GM18861 (cell line): Measurements from ENCODE around the gene MAP4K4.
A peak's percentile ranks its signal among the peaks of the same experiment; 100 is the strongest.

Source experiments
- ATAC-seq: cut with Tn5 transposase; IDR thresholded peaks from one replicate; pipeline ENCODE4 v1.9.1; 2021; ENCODE audit not compliant: unreplicated experiment

The MAP4K4 gene

GRCh38 chr2:101692041-101692440, 5.5 kb upstream of the MAP4K4 start:
- ATAC-seq, result no peak

DNA sequence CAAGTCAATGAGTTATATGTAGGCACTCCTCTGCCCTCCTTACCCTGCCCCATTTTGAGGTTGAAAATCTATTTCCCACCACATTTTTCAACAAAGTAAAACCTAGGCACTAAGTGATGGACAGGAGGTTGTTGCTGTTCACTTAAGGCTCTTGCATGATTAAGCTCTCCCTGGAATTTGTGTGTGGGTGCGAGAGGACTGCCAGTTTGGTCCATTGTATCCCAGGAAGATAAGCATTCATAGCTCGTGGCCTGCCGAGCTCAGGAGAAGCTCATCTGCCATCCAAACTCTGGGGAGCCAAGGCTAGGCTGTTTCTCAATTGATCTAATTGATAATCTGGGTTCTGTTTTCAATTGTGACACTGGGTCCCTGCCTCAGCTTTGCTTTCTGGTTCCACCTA, 4.7 kb upstream of the MAP4K4 start:
- ATAC-seq, result no peak

- no peak for ATAC-seq
Observed at GRCh38 chr2:101693991-101694588, 3.4 kb upstream of the MAP4K4 start.

DNA sequence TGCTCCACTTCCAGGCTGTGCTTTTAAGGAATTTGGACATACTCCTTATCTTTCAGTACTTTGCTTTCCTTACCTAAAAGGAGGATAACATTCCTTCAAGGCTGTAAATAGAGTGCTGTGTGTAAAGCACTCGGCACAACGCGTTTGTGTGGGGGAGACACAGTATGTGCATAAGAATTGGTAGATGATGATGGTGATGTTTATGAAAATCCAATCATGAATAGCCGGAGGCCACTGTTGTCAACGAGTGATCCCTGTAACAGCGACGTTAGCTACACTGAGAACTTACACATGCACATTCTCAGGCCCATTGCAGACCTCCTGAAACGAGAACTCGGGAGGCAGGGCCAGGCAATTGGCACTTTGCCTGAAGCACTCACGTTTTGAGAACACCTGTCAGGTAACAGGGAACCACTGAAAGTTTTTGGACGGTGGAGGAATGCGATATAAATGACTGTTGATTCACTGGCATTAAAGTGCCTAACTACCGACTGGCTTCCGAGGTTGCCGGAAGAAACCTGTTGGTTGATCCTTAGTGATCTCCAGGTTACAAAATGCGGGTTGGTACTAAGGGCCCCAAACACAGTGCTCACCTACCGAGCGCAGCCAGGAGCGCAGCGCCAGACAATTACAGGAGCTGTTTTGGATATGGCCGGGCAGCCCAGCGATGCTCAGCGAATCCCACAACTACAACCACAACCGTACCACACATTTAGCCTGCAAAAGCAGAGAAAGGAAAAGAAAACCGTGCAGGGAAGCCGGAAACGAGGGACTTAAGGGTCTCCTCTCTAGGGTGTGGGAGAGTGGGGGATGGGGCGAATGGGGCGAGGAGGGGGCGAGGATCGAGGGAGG, 1.0 kb upstream of the MAP4K4 start:
- no peak for ATAC-seq

DNA sequence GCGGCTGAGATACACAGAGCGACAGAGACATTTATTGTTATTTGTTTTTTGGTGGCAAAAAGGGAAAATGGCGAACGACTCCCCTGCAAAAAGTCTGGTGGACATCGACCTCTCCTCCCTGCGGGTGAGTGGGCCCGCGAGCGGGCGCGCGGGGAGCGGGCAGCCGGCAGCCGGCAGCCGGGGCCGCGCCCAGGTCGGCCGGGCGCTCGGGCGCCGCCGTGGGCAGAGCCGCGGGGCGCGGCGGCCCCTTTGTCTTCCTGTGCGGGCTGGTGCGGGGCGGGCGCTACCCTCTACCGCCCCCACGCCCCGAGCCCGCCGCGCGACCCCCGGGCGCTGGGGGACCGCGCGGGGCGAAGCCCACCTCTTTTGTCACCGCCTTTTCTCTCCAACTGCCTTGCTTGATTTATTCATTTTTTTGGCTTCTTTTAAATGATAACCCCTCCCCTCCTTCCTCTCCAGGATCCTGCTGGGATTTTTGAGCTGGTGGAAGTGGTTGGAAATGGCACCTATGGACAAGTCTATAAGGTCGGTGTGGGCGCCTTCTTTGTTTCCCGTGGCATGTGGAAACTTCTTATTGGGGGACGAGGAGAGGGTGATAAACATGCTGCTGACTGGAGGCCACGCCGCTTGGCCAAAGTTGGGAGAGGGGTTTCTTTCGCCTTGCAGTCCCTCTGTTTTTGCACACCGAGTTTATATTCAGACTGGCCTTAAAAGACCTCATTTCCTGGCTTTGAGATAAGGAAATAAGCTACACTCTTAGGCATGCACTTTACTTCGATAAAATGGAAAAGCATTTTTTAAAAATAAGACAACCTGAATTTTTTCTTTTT, 722 bp downstream of the MAP4K4 start:
- ATAC-seq, result no peak

DNA sequence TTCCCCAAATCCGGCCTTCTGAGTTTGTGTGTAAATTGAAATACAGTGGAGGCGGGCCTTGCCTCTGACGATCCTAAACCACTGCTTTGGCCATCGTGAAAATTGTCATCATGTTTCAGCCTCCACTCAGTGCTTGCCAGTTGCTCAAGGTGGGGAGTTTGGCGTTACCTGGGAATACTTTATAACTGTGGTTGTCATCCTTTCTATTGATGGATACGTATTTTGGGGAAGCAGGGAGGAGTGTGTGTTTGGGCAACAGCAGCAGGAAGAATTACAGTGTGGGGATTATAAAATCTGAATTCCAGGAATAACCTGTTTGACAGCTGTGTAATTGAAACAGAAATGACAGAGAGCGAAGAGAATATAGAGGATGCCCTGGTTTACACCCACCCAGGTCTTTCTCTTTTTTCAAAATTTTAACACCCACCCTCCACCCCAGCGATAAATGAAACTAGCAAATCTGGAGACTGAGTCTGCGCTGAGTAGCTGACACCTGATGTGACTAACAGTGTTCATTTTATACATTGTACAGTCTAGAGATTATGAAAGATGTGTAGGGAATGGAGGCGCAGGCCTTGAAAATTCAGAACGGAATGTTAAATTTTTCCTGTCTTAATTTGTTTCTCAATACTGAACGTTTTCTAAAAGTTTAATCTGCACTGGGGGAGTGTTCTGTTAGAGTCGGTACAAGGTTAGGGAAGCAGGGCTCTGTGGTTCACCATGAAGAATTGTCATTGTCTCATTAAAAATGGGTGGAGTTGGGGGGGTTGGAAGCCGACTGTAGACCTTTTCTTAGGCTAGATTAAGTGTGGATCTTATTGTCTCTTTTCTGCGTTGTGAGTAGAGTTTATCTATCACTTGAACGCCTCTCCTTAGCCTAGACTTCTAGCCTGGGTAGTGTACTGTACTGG, 1.6 kb downstream of the MAP4K4 start:
- no peak for ATAC-seq

DNA sequence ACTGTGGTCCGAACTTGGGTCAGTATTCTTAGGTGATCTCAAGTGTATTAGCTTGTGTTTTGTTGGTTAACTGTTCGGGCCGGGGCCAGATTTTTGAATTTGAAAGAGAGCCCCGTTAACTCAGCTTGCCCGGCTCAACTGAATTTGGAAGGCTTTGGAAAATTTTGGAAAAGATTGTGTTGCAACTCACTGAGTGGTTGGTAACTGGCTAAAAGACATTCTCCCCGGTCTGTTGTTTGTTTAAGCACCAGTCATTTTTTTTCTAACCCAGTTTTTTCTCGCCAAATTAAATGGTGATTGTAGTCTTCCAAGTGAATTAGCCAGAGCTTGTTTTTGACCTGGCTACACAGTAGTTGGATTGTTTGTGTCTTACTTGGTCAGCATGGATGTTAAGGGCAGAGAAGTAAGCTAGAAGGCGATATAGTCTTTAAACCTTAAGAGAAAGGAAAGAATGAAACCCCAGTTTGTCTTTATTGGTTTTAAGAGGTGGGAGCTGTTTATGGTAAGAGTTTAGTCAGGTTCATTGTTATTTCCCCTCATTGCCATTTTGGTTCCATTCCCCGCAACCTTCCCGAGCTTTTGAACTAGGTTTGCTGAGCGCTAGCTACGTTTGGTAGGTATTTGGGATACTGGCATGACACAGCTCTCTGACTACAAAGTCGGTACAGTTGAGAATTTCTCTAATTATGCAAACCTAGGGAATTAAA, 2.4 kb downstream of the MAP4K4 start:
- no peak for ATAC-seq

DNA sequence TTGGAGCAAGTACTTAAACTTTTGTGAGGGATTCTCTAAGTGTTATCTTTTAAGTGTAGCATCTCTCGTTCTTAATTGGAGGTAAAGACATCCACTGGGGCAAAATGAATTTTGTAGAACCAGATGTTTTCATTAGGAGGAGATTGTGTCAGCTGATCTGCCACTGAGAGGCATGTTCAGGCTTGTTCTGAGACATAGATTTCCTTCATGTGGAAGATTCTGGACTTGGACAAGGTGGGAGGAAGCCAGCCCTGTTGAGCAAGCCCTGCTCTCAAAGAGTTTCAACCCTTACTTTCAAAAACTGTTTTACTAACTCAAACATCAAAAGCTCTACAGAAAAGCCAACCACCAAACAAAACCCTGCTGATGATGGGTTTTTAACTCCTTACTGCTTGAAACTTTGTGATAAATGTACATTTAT, 6.5 kb downstream of the MAP4K4 start:
- ATAC-seq, result no peak

- ATAC-seq, result no peak
Observed at GRCh38 chr2:101704816-101705578, 7.5 kb downstream of the MAP4K4 start.

DNA sequence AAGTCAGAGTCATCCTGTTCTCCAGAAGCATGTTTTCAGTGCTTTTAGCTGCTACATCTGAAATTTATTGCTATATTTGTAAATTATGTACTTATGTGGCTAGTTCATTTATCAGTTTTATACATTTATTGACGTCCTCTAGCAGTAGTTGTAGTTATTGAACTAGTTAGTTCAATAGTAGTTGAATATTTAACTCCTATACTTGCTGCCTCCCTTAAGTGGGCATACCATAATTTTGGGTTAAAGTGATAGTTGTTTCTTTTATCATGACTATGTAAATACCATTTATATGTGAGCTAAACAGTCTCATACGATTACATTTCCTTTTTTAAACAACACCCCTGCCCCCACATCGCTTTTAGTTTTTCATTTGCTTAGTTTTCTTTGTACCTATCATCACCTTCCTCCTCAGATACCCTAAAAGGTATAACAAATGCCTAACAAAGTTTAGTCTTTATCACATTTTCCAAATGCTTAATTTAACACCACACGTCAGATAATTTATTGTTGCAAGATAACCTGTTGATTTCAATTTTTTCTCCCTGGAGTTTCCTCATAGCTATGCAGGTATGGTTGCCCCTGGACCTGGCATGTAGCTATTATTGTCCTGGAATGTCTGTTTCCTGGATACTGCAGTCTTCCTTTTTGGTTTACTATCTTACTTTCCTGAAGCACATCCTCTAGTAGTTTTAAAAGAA, 8.8 kb downstream of the MAP4K4 start:
- no peak for ATAC-seq

DNA sequence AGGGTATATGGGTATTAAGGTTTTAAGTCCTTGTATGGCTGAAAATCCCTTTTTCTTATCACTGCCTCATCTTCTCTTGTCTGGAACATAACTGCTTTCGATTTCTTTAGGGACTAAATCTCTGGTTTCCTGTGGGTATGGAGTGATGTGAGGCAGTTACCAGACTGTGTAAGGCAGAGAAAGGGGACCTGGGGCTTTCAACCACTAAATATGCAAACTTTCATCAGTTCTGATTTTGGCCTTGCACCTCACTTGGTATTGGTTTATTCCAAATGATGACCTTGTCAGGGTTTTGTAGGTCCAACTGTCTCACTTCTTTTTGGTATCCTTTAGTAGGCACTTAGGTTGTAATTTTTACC, 9.3 kb downstream of the MAP4K4 start:
- ATAC-seq, result peak; percentile 55

DNA sequence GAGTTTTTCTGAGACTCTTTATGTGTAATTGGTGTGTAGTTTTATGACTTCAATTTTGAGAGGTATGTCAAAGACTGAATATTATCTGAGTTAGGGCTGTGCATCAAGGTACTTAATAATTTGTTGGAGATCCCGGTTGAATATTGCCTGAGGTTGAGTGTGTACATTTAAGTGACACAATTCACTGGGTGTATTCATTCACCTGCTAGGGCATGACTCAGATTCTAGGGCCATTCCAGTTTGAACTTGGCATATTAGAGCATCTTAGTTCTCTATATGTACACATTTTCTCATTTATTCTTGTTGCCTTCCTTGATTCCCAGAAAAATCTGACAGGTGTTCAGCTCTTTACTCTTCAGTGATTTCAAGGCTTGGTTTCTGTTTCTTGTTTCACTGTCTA, 12.5 kb downstream of the MAP4K4 start:
- ATAC-seq, result no peak

GRCh38 chr2:101710471-101711318, 13.2 kb downstream of the MAP4K4 start:
- peak; percentile 64 for ATAC-seq

- no peak for ATAC-seq
Observed at GRCh38 chr2:101714118-101714517, 16.6 kb downstream of the MAP4K4 start.

DNA sequence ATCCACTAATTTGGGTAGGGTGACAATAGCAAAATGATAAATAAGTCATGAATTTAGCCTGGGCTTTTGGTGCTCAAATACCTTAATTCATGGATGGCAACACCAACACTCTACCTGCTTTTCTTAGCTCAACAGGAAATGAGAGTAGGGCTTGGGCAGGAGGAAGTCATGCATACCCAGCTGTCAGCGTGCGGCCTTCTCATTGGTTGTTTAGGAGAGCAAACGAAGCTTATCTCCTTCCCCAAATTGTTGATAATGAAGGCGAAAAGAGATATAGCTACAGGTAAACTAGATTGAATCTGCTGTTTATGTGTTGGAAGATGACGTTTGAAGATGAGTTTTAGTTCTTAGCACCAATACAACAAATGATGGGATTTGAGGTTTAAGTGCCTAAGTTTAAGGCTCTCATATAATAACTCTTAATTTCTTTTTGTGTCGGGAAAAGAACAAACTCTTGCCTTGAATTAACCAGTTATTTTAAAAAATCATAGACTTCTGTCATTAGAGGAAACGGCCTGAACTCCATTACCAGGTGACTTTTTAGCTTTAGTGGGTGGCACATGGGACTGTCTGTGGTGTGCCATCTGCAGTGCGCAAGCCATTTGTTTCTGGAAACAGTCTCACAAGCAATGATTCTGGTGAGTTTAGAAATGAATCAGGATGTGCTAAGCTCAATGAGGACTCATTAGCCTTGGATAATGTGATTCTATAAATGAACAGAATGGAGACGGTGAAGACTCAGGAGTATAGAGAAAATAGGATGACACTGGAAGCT, 19.8 kb downstream of the MAP4K4 start:
- ATAC-seq, result peak; percentile 66

DNA sequence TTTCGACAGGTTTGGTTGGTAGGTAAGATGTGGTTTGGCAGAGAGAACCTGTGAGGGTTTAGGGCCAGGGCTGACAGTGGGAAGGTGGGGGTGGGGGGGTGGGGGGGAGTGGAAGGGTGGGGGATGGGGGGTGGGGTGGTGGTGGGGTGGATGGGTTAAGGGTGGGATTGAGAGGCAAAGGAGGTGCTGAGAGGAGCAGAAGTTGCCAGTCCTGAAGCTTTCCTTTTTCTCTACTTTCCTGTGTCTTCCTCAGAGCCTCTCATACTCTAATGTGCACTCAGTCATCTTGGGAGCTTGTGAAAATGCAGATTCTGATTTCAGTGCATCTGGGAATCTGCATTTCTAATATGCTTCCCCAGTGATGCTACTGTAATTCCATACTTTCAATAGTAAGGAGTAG, 21.0 kb downstream of the MAP4K4 start:
- ATAC-seq, result no peak

GRCh38 chr2:101718993-101719571, 21.6 kb downstream of the MAP4K4 start:
- no peak for ATAC-seq
